Naive thymus-derived CD4-positive, alpha-beta T cell (primary cell): ENCODE results near the gene FAM3B. TPM values are rescaled to one million over a fixed set of nuclear protein-coding genes. Genes with fewer than 3 reads are reported as not detected.

Experiments
- ATAC-seq: fragments of 150-1000 bp; cut with Tn5 transposase; 2 replicates; pipeline ENCODE4 v1.10.0; 2021; ENCODE audit warnings: mild to moderate bottlenecking, moderate library complexity
- CTCF ChIA-PET: fragments of 350-600 bp; sonication (Branson Sonifier 250); formaldehyde crosslinking; loops from one replicate; lab custom pipeline; 2021; ENCODE audit warnings: antibody characterized with exemption; lab: Charles Lee
- POLR2A ChIA-PET: fragments of 350-600 bp; sonication (Branson Sonifier 250); formaldehyde crosslinking; loops from one replicate; lab custom pipeline; 2021; ENCODE audit warnings: antibody characterized with exemption, inconsistent platforms; lab: Charles Lee
- DNase-seq, 9 donors: peaks; one replicate each; pipeline versions ENCODE4 v3.0.0 to v3.0.0-alpha.2; 2020 to 2022; ENCODE audit warnings: mixed read lengths in 1 of 9
- H3K27ac ChIP-seq: one replicate; pipeline ENCODE4 v1.7.0; 2013; ENCODE audit warnings: mild to moderate bottlenecking, low read depth, low read length, moderate library complexity
- H3K27me3 ChIP-seq, 2 donors: one replicate each; pipeline ENCODE4 v1.7.0; 2013; ENCODE audit warnings: low read length in 2 of 2, mild to moderate bottlenecking in 2 of 2, moderate library complexity in 2 of 2; ENCODE audit not compliant: control insufficient read depth in 2 of 2, insufficient read depth in 2 of 2
- H3K36me3 ChIP-seq, 3 experiments: 1 replicate in 2 of 3; 2 replicates in 1 of 3; pipeline ENCODE4 v1.7.0; 2013; ENCODE audit warnings: low read length in 3 of 3, mild to moderate bottlenecking in 3 of 3, moderate library complexity in 1 of 3; ENCODE audit not compliant: insufficient read depth in 3 of 3, control insufficient read depth in 2 of 3
- H3K4me1 ChIP-seq, 2 donors: one replicate each; pipeline ENCODE4 v1.7.0; 2013; ENCODE audit warnings: low read length in 2 of 2, mild to moderate bottlenecking in 2 of 2, moderate library complexity in 1 of 2; ENCODE audit not compliant: control insufficient read depth in 2 of 2, insufficient read depth in 2 of 2
- H3K4me3 ChIP-seq: 2 replicates; pipeline ENCODE4 v1.7.0; 2013; ENCODE audit warnings: mild to moderate bottlenecking, low read length
- H3K9me3 ChIP-seq, 3 experiments: 1 replicate in 2 of 3; 2 replicates in 1 of 3; pipeline ENCODE4 v1.7.0; 2013; ENCODE audit warnings: low read length in 3 of 3; ENCODE audit not compliant: control insufficient read depth in 2 of 3
- H3K27ac Mint-ChIP-seq, 9 donors: one replicate each; pipeline ENCODE4 v1.8.0; 2020 to 2022; ENCODE audit warnings: mixed read lengths in 9 of 9, mild to moderate bottlenecking in 8 of 9, moderate library complexity in 5 of 9, inconsistent platforms in 2 of 9
- H3K27me3 Mint-ChIP-seq, 5 donors: one replicate each; pipeline ENCODE4 v1.8.0; 2021 to 2022; ENCODE audit warnings: mixed read lengths in 5 of 5, mild to moderate bottlenecking in 1 of 5
- H3K36me3 Mint-ChIP-seq, 5 donors: one replicate each; pipeline ENCODE4 v1.8.0; 2020 to 2022; ENCODE audit warnings: mixed read lengths in 5 of 5, mild to moderate bottlenecking in 3 of 5, inconsistent platforms in 1 of 5
- H3K4me1 Mint-ChIP-seq, 7 donors: one replicate each; pipeline ENCODE4 v1.8.0; 2020 to 2022; ENCODE audit warnings: mixed read lengths in 7 of 7, mild to moderate bottlenecking in 3 of 7, inconsistent platforms in 1 of 7
- H3K4me3 Mint-ChIP-seq, 10 donors: one replicate each; pipeline ENCODE4 v1.8.0; 2020 to 2022; ENCODE audit warnings: mild to moderate bottlenecking in 10 of 10, mixed read lengths in 10 of 10, moderate library complexity in 6 of 10, inconsistent platforms in 2 of 10
- H3K9me3 Mint-ChIP-seq, 11 donors: one replicate each; pipeline ENCODE4 v1.8.0; 2020 to 2022; ENCODE audit warnings: mixed read lengths in 11 of 11, mild to moderate bottlenecking in 4 of 11, inconsistent platforms in 1 of 11, moderate library complexity in 1 of 11
- intact Hi-C, 2 donors: fragments of 100-400 bp; cut with micrococcal nuclease; formaldehyde crosslinking; loops; one replicate each; pipeline ENCODE4 v1.15.1; 2023
- polyA plus RNA-seq, 2 donors: library from polyadenylated mRNA; unstranded; fragments of 300-500 nt; fragmentation: Illumina TruSeq; gene quantifications; one replicate each; pipeline ENCODE4 v1.2.3, GENCODE V29; 2021
- total RNA-seq, 6 experiments: library from RNA in 5 of 6; stranded (reverse) in 5 of 6; gene quantifications; 1 replicate in 5 of 6; 2 replicates in 1 of 6; pipeline ENCODE4 v1.2.3 and lab custom pipeline; 2021 to 2026

Gene FAM3B
- total and polyA plus RNA-seq, 7 experiments from 2014 or later = not detected

DNA sequence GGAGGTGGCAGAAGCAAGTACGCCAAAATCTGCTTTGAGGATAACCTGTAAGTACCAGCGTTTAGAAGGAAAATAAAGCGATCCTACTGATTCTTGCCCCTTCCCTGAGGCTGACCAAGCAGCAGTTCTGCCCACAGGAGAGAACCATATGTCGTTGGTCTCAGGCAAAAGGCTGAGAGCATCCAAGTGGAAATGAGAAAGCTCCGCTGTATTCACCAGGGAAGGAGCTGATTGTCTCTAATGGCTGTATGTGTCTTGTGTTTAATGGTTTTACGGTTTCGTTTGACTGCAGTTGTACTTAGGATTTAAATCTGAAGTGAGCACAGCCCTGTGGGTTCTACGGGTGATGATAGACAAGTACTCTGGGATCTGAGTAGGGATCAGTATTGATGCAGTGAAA, 21.9 kb downstream of the FAM3B start:
- Mint-ChIP-seq H3K4me3 (no peak overlapping the region), H3K27me3 (peaks cover 0 to 31% (median 5%) of the 10 kb centered on the region in 5 donors), H3K4me1 (no peaks in the 10 kb centered on the region), H3K36me3 (peaks cover 0 to 22% (median 5%) of the 10 kb centered on the region in 5 donors), H3K9me3 (peaks cover 2 to 35% (median 12%) of the 10 kb centered on the region in 11 donors), H3K27ac (no peak overlapping the region)
- no peak overlapping the region for H3K4me3 ChIP-seq
- POLR2A ChIA-PET = interaction anchor here (1.0 kb wide), 1 partner anchor 33 kb away, joined by 3 read pairs; no protein-coding TSS in a partner anchor
- no peaks in the 10 kb centered on the region for H3K27me3 ChIP-seq
- no peaks in the 10 kb centered on the region for H3K36me3 ChIP-seq
- DNase-seq (no peak), ATAC-seq (no peak)
- H3K27ac ChIP-seq = no peak overlapping the region
- peaks cover 0 to 11% (median 7%) of the 10 kb centered on the region in 3 experiments for H3K9me3 ChIP-seq
- H3K4me1 ChIP-seq = no peaks in the 10 kb centered on the region
- CTCF ChIA-PET = no interaction called here
- intact Hi-C loops = loop anchor here in 1 of 2 donors (5.0 kb wide), 1 partner anchor 51 kb away; no protein-coding TSS in a partner anchor

DNA sequence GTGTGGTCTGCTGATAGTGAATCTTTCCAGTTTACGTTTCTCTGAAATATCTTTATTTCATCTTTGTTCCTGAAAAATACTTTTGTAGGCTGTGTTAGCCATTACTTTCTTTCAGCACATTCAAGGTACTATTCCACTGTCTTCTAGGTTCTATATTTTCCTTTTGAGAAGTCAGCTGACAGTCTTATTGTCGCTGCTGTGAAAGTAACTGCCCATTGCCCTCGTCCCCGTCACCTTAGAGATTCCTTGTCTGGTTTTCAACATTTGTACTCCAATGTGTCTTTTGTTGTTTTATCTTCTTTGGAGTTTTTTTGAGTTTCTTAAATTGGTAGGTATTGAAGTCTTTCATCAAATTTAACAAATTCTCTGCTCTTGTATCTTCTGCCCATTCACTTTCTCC, 25.4 kb downstream of the FAM3B start:
- peaks cover 0 to 43% (median 5%) of the 10 kb centered on the region in 5 donors for H3K27me3 Mint-ChIP-seq
- no peaks in the 10 kb centered on the region for H3K27me3 ChIP-seq
- no peak overlapping the region for H3K4me3 Mint-ChIP-seq
- no peaks in the 10 kb centered on the region for H3K9me3 ChIP-seq
- DNase-seq = no peak
- H3K4me1 Mint-ChIP-seq = peaks cover 0 to 4% (median 0%) of the 10 kb centered on the region in 7 donors
- ChIA-PET POLR2A (no interaction called here), CTCF (no interaction called here)
- H3K4me1 ChIP-seq = no peaks in the 10 kb centered on the region
- no peak overlapping the region for H3K4me3 ChIP-seq
- no peaks in the 10 kb centered on the region for H3K36me3 ChIP-seq
- no peak overlapping the region for H3K27ac Mint-ChIP-seq
- ATAC-seq = no peak
- peaks cover 0 to 12% (median 6%) of the 10 kb centered on the region in 11 donors for H3K9me3 Mint-ChIP-seq
- intact Hi-C loops = no loop called here
- H3K27ac ChIP-seq = no peak overlapping the region
- peaks cover 0 to 14% (median 4%) of the 10 kb centered on the region in 5 donors for H3K36me3 Mint-ChIP-seq

DNA sequence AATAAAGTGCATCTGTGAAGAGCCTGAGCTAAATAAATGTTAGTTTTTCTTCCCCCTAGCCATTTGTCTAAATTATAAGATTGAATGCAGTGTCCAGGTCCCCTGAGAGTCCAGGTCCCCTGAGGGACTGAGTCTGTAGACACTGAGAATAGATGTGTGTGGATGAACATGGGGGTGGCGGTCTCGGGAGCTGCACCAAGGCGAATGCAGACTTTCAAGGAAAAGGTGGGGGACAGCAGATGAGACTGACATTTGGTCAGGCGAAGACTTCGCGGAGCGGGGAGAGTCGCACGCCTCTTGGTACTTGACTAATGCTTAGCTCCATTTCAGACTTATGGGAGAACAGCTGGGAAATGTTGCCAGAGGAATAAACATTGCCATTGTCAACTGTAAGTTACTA, 27.5 kb downstream of the FAM3B start:
- H3K4me3 Mint-ChIP-seq = no peak overlapping the region
- H3K27ac ChIP-seq = no peak overlapping the region
- no peaks in the 10 kb centered on the region for H3K27me3 ChIP-seq
- peaks cover 0 to 12% (median 6%) of the 10 kb centered on the region in 11 donors for H3K9me3 Mint-ChIP-seq
- ChIA-PET POLR2A (interaction anchor here (1.0 kb wide), 1 partner anchor 81 kb away, joined by 3 read pairs; no protein-coding TSS in a partner anchor), CTCF (no interaction called here)
- H3K4me3 ChIP-seq = no peak overlapping the region
- no peaks in the 10 kb centered on the region for H3K9me3 ChIP-seq
- intact Hi-C loops = no loop called here
- ATAC-seq = no peak
- H3K36me3 ChIP-seq = no peaks in the 10 kb centered on the region
- peaks cover 0 to 53% (median 0%) of the 10 kb centered on the region in 5 donors for H3K27me3 Mint-ChIP-seq
- DNase-seq = no peak
- H3K4me1 Mint-ChIP-seq = peaks cover 0 to 4% (median 0%) of the 10 kb centered on the region in 7 donors
- peaks cover 0 to 14% (median 4%) of the 10 kb centered on the region in 5 donors for H3K36me3 Mint-ChIP-seq
- peak overlapping the region in 2 of 9 donors; percentile 42 to 56 for H3K27ac Mint-ChIP-seq
- H3K4me1 ChIP-seq = no peaks in the 10 kb centered on the region

DNA sequence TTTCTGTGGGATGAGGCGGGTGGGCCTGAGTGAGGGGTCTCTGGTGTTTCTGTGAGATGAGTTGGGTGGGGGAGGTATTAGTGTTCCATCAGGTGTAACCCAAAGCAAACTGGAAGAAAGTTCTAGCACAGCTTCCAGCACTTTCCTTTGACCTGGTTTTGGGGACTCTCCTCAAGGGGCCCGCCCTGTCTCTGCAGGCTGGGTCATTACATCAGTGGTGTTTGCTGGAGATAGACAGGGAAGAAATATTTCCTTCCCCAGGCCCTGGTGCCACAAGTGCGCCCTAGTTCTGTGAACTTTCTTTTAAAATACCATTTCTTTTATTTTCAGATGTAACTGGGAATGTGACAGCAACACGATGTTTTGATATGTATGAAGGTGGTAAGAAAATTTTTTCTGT, 28.8 kb downstream of the FAM3B start:
- Histone ChIP-seq H3K4me3 (no peak overlapping the region), H3K36me3 (no peaks in the 10 kb centered on the region), H3K27ac (no peak overlapping the region), H3K27me3 (no peaks in the 10 kb centered on the region), H3K9me3 (no peaks in the 10 kb centered on the region), H3K4me1 (no peaks in the 10 kb centered on the region)
- ATAC-seq (no peak), DNase-seq (no peak)
- POLR2A ChIA-PET = no interaction called here
- Mint-ChIP-seq H3K36me3 (peaks cover 0 to 14% (median 4%) of the 10 kb centered on the region in 5 donors), H3K27ac (no peak overlapping the region), H3K27me3 (peaks cover 0 to 52% (median 0%) of the 10 kb centered on the region in 5 donors), H3K4me3 (no peak overlapping the region), H3K9me3 (peaks cover 0 to 12% (median 6%) of the 10 kb centered on the region in 11 donors), H3K4me1 (peaks cover 0 to 4% (median 0%) of the 10 kb centered on the region in 7 donors)
- intact Hi-C loops = no loop called here
- CTCF ChIA-PET = no interaction called here

DNA sequence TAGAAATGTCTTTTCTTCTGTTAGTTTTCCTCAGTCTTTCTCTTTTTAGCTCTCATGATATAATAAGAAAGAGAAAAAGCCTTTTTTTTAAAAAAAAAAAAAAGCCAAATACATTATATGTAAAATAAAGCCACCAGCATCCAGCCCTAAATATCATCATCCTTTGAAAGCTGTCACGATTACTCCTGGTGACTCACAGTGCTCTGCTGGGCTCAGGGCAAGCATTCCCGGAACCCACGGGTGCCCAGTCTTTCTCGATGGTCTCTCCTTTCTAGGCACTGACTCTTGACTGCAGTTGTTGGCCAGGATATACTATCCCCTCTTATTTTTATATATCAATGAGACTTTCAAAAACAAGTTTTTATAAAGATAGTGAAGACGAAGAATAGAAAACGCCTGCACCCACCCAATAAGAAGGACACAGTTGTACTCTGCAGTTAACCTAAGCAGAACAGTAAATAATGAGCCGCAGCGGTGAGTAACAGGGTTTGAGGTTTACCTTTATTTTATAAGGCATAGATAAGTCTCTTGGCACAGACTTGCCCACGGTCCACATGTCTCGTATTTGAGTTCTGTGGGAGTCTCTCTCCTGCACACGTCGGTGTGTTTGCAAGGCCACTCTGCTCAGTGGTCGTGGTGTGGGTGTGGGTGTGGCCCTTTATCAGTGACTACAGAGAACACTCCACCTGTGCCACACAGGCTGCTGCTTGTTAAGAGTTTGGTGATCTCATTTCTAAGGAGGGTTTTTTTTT, 29.5 kb downstream of the FAM3B start:
- intact Hi-C loops = no loop called here
- Mint-ChIP-seq H3K27ac (no peak overlapping the region), H3K9me3 (peaks cover 0 to 12% (median 6%) of the 10 kb centered on the region in 11 donors), H3K4me1 (peaks cover 0 to 4% (median 0%) of the 10 kb centered on the region in 7 donors), H3K4me3 (no peak overlapping the region), H3K36me3 (peaks cover 0 to 14% (median 4%) of the 10 kb centered on the region in 5 donors), H3K27me3 (peaks cover 0 to 54% (median 0%) of the 10 kb centered on the region in 5 donors)
- DNase-seq = no peak
- POLR2A ChIA-PET = interaction anchor here (1.0 kb wide), 1 partner anchor 47 kb away, joined by 3 read pairs; no protein-coding TSS in a partner anchor
- Histone ChIP-seq H3K9me3 (no peaks in the 10 kb centered on the region), H3K4me1 (no peaks in the 10 kb centered on the region), H3K4me3 (no peak overlapping the region), H3K27ac (no peak overlapping the region), H3K27me3 (no peaks in the 10 kb centered on the region), H3K36me3 (no peaks in the 10 kb centered on the region)
- CTCF ChIA-PET = no interaction called here
- no peak for ATAC-seq

DNA sequence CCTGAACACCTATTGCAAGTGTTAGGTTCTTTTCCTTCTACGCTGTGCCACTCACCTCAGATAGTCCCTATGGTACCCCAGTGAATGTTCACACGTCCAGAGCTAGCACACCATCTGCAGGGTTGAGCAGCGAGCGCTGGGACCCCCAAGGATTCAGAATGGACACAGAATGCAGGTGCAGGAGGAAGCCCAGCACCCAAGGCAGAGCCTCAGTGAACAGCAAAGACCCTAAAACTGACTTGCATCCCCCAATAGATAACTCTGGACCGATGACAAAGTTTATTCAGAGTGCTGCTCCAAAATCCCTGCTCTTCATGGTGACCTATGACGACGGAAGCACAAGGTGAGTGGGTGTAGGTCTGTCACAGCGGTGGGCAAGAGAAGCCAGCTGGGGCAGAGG, 30.2 kb downstream of the FAM3B start:
- H3K36me3 ChIP-seq = no peaks in the 10 kb centered on the region
- ATAC-seq = no peak
- Mint-ChIP-seq H3K36me3 (peaks cover 0 to 14% (median 4%) of the 10 kb centered on the region in 5 donors), H3K27me3 (peaks cover 0 to 48% (median 0%) of the 10 kb centered on the region in 5 donors), H3K9me3 (peaks cover 0 to 12% (median 6%) of the 10 kb centered on the region in 11 donors), H3K4me1 (peaks cover 0 to 4% (median 0%) of the 10 kb centered on the region in 7 donors), H3K4me3 (no peak overlapping the region), H3K27ac (no peak overlapping the region)
- H3K9me3 ChIP-seq = no peaks in the 10 kb centered on the region
- H3K4me3 ChIP-seq = no peak overlapping the region
- intact Hi-C loops = no loop called here
- ChIA-PET CTCF (no interaction called here), POLR2A (interaction anchor here (1.0 kb wide), 1 partner anchor 46 kb away, joined by 3 read pairs; no protein-coding TSS in a partner anchor)
- H3K27me3 ChIP-seq = no peaks in the 10 kb centered on the region
- H3K4me1 ChIP-seq = no peaks in the 10 kb centered on the region
- H3K27ac ChIP-seq = no peak overlapping the region
- no peak for DNase-seq
